Measurements from ENCODE around the gene PTPN7. TPM values are rescaled to one million over a fixed set of nuclear protein-coding genes. Genes with fewer than 3 reads are reported as not detected.
"Not testable (repeated sequence)": the region's sequence is repeated elsewhere in the genome, so short reads cannot be mapped to it uniquely, and the experiment has no call there.

PTPN7 gene
- total RNA-seq, 2 experiments from 2014 or later = 228 to 231 TPM

- DNase-seq = peak; percentile 78
- H3K36me3 Mint-ChIP-seq (ENCODE audit: low read depth) = peaks cover 26% of the 10 kb centered on the region
- H3K4me3 Mint-ChIP-seq = peak within 1 kb of the TSS; percentile 84
- H3K27me3 Mint-ChIP-seq = no peaks in the 10 kb centered on the region
- POLR2A ChIA-PET = interaction anchor here (1.3 to 9.2 kb wide), 5 partner anchors 10 to 18 kb away, joined by 3 to 174 read pairs (median 10); partner anchors contain the start of gene PTPN7
- H3K27ac Mint-ChIP-seq = peak within 1 kb of the TSS; percentile 87
- CTCF ChIA-PET = interaction anchor here (1.6 to 2.9 kb wide), 3 partner anchors 10 to 161 kb away, joined by 3 to 22 read pairs (median 17); no protein-coding TSS in a partner anchor
- H3K9me3 Mint-ChIP-seq = no peaks in the 10 kb centered on the region
- H3K4me1 Mint-ChIP-seq = peaks cover 41% of the 10 kb centered on the region
Measured at GRCh38 chr1:202144402-202145067, 15.9 kb downstream of the PTPN7 start, which contains the start of gene ARL8A. Gene ARL8A (minus strand): TSS chr1:202144737. CDS start chr1:202144572, 165 bp downstream.

GRCh38 chr1:202143768-202144401 lies 16.5 kb downstream of the PTPN7 start:
- ChIA-PET CTCF (interaction anchor here (1.3 to 2.9 kb wide), 4 partner anchors 9 to 160 kb away, joined by 3 to 22 read pairs (median 11); partner anchors contain the start of gene PTPN7), POLR2A (interaction anchor here (1.3 to 9.2 kb wide), 5 partner anchors 9 to 18 kb away, joined by 3 to 174 read pairs (median 10); partner anchors contain the start of gene PTPN7)
- H3K36me3 Mint-ChIP-seq (ENCODE audit: low read depth) = peaks cover 20% of the 10 kb centered on the region
- peak; percentile 42 for DNase-seq
- H3K9me3 Mint-ChIP-seq = no peaks in the 10 kb centered on the region
- peaks cover 42% of the 10 kb centered on the region for H3K4me1 Mint-ChIP-seq
- peak overlapping the region; percentile 84 for H3K4me3 Mint-ChIP-seq
- peak overlapping the region; percentile 87 for H3K27ac Mint-ChIP-seq
- no peaks in the 10 kb centered on the region for H3K27me3 Mint-ChIP-seq

GRCh38 chr1:202143011-202143767 lies 17.2 kb downstream of the PTPN7 start:
- Mint-ChIP-seq H3K27ac (peak overlapping the region; percentile 87), H3K36me3 (ENCODE audit: low read depth) (peaks cover 17% of the 10 kb centered on the region)
- peak; percentile 39 for DNase-seq

GRCh38 chr1:202141468-202141867 lies 18.9 kb downstream of the PTPN7 start:
- not testable (repeated sequence) for DNase-seq, H3K27ac Mint-ChIP-seq, H3K9me3 Mint-ChIP-seq, H3K4me3 Mint-ChIP-seq, H3K27me3 Mint-ChIP-seq
- ChIA-PET POLR2A (interaction anchor here (7.0 to 9.2 kb wide), 2 partner anchors 14 to 21 kb away, joined by 68 to 174 read pairs; partner anchors contain the start of gene PTPN7), CTCF (interaction anchor here (1.4 kb wide), 1 partner anchor 19 kb away, joined by 5 read pairs; the partner anchor contains the start of gene PTPN7)
- Mint-ChIP-seq H3K36me3 (ENCODE audit: low read depth) (peaks cover 18% of the 10 kb centered on the region), H3K4me1 (peaks cover 39% of the 10 kb centered on the region)

More at GRCh38 chr1:202143011-202143767, 17.2 kb downstream of the PTPN7 start:
- Mint-ChIP-seq H3K4me1 (peaks cover 43% of the 10 kb centered on the region), H3K27me3 (no peaks in the 10 kb centered on the region), H3K9me3 (no peaks in the 10 kb centered on the region), H3K4me3 (peak overlapping the region; percentile 84)
- ChIA-PET POLR2A (interaction anchor here (0.6 to 9.2 kb wide), 8 partner anchors 8 to 1417 kb away, joined by 3 to 174 read pairs (median 4); partner anchors contain the start of genes PTPN7 and TIMM17A), CTCF (interaction anchor here (0.5 to 2.9 kb wide), 9 partner anchors 9 to 247 kb away, joined by 3 to 22 read pairs (median 4); partner anchors contain the start of gene PTPN7)

GRCh38 chr1:202140833-202141232 lies 19.6 kb downstream of the PTPN7 start:
- H3K27ac Mint-ChIP-seq = no peak overlapping the region
- peaks cover 34% of the 10 kb centered on the region for H3K4me1 Mint-ChIP-seq
- no peaks in the 10 kb centered on the region for H3K27me3 Mint-ChIP-seq
- peaks cover 19% of the 10 kb centered on the region for H3K36me3 Mint-ChIP-seq (ENCODE audit: low read depth)
- CTCF ChIA-PET = interaction anchor here (1.4 kb wide), 1 partner anchor 14 kb away, joined by 6 read pairs; no protein-coding TSS in a partner anchor
- DNase-seq = no peak
- no peaks in the 10 kb centered on the region for H3K9me3 Mint-ChIP-seq
- H3K4me3 Mint-ChIP-seq = no peak overlapping the region
- POLR2A ChIA-PET = no interaction called here

- H3K27ac Mint-ChIP-seq = no peak overlapping the region
- H3K27me3 Mint-ChIP-seq = no peaks in the 10 kb centered on the region
- POLR2A ChIA-PET = interaction anchor here (0.8 to 2.4 kb wide), 6 partner anchors 9 to 248 kb away, joined by 3 to 10 read pairs (median 4); partner anchors contain the start of genes ARL8A and PTPN7
- no peak overlapping the region for H3K4me3 Mint-ChIP-seq
- H3K9me3 Mint-ChIP-seq = no peaks in the 10 kb centered on the region
- DNase-seq = peak; percentile 61
- CTCF ChIA-PET = interaction anchor here (0.6 to 4.8 kb wide), 22 partner anchors 8 to 240 kb away, joined by 3 to 22 read pairs (median 5); partner anchors contain the start of genes ARL8A, ELF3 and GPR37L1
- H3K4me1 Mint-ChIP-seq = peaks cover 7% of the 10 kb centered on the region
- H3K36me3 Mint-ChIP-seq (ENCODE audit: low read depth) = peaks cover 29% of the 10 kb centered on the region
Measured at GRCh38 chr1:202135221-202135721, 25.1 kb downstream of the PTPN7 start.

- peaks cover 7% of the 10 kb centered on the region for H3K4me1 Mint-ChIP-seq
- H3K4me3 Mint-ChIP-seq = no peak overlapping the region
- POLR2A ChIA-PET = interaction anchor here (1.3 to 2.4 kb wide), 4 partner anchors 9 to 26 kb away, joined by 3 to 10 read pairs (median 5); partner anchors contain the start of genes ARL8A and PTPN7
- no peaks in the 10 kb centered on the region for H3K27me3 Mint-ChIP-seq
- no peak for DNase-seq
- H3K9me3 Mint-ChIP-seq = no peaks in the 10 kb centered on the region
- H3K36me3 Mint-ChIP-seq (ENCODE audit: low read depth) = peaks cover 29% of the 10 kb centered on the region
- CTCF ChIA-PET = interaction anchor here (1.1 to 4.8 kb wide), 15 partner anchors 9 to 239 kb away, joined by 3 to 22 read pairs (median 6); partner anchors contain the start of genes ARL8A, ELF3 and GPR37L1
- no peak overlapping the region for H3K27ac Mint-ChIP-seq
Measured at GRCh38 chr1:202134645-202135172, 25.7 kb downstream of the PTPN7 start.

GRCh38 chr1:202133989-202134388 lies 26.4 kb downstream of the PTPN7 start:
- H3K36me3 Mint-ChIP-seq (ENCODE audit: low read depth) = peaks cover 29% of the 10 kb centered on the region
- ChIA-PET CTCF (interaction anchor here (1.1 to 4.8 kb wide), 10 partner anchors 9 to 238 kb away, joined by 3 to 22 read pairs (median 7); partner anchors contain the start of genes ARL8A and ELF3), POLR2A (interaction anchor here (1.6 to 2.4 kb wide), 2 partner anchors 10 to 26 kb away, joined by 4 to 10 read pairs; partner anchors contain the start of genes ARL8A and PTPN7)

GRCh38 chr1:202133496-202133895 lies 26.9 kb downstream of the PTPN7 start:
- POLR2A ChIA-PET = no interaction called here
- Mint-ChIP-seq H3K27ac (no peak overlapping the region), H3K4me1 (peaks cover 4% of the 10 kb centered on the region), H3K36me3 (ENCODE audit: low read depth) (peaks cover 29% of the 10 kb centered on the region), H3K4me3 (no peak overlapping the region), H3K27me3 (no peaks in the 10 kb centered on the region), H3K9me3 (no peaks in the 10 kb centered on the region)
- CTCF ChIA-PET = interaction anchor here (1.8 to 4.8 kb wide), 4 partner anchors 10 to 238 kb away, joined by 6 to 22 read pairs (median 15); partner anchors contain the start of gene ARL8A
- DNase-seq = no peak

More at GRCh38 chr1:202133989-202134388, 26.4 kb downstream of the PTPN7 start:
- no peak overlapping the region for H3K4me3 Mint-ChIP-seq
- no peak for DNase-seq
- H3K27me3 Mint-ChIP-seq = no peaks in the 10 kb centered on the region
- H3K4me1 Mint-ChIP-seq = peaks cover 5% of the 10 kb centered on the region
- H3K9me3 Mint-ChIP-seq = no peaks in the 10 kb centered on the region
- no peak overlapping the region for H3K27ac Mint-ChIP-seq

- H3K4me1 Mint-ChIP-seq = peaks cover 4% of the 10 kb centered on the region
- no peaks in the 10 kb centered on the region for H3K27me3 Mint-ChIP-seq
- peaks cover 26% of the 10 kb centered on the region for H3K36me3 Mint-ChIP-seq (ENCODE audit: low read depth)
- H3K9me3 Mint-ChIP-seq = no peaks in the 10 kb centered on the region
- DNase-seq = no peak
- CTCF ChIA-PET = interaction anchor here (0.7 to 4.8 kb wide), 6 partner anchors 9 to 237 kb away, joined by 3 to 22 read pairs (median 8); partner anchors contain the start of gene ARL8A
- H3K27ac Mint-ChIP-seq = no peak overlapping the region
- POLR2A ChIA-PET = interaction anchor here (1.0 kb wide), 1 partner anchor 11 kb away, joined by 3 read pairs; no protein-coding TSS in a partner anchor
- no peak overlapping the region for H3K4me3 Mint-ChIP-seq
Measured at GRCh38 chr1:202133001-202133400, 27.4 kb downstream of the PTPN7 start.

Measured in activated CD4-positive, alpha-beta memory T cell treated with anti-CD3 and anti-CD28 coated beads, Interleukin-2, amount 10 ng/mL, durations not matched to agents 7 days and 5 days (primary cell).